Measurements from ENCODE around the gene TSKU.

The TSKU gene

DNA sequence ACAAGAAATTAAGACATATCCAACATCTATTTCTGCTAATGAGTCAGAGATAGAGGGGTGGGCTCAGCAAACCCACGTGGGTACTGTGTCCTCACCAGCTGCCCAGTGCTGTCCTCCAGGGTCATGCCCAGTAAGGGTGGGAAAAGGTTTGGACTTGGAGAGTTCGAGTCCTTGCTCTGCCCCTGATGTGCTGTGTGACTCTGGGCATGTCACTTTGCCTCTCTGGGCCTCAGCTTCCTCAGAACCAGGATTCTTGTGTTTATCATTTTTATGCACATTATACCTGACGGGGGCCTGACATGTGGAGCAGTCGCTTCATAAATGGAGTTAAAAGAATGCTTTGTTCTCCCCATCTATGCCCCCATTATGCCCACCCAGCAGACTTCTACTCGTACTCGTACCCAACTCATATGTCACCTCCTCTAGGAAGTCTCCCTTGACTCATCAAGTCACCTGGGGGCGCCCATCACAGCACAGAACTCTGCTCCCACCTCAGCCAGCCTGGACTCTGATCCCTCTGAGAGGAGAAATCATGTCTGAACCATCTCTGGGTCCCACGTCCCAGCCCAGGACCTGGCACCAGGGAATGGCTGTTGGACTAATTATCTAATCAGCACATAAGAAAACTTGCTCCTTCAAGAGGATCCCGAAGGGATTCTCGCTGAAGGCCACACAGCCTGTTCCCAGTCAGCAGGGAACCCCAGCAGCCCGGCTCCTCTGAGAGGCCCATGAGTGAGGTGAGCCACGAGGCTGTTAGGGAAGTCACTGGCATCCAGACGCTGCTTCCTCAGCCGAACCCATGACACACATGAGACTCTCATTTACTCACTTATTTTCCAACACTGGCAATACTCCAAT lies 38.7 kb upstream of the TSKU start:
- Histone ChIP-seq H3K4me3 (ENCODE audit: low read length) (no peak overlapping the region), H3K9ac (ENCODE audit: low read length) (no peak overlapping the region), H3K27me3 (ENCODE audit: control insufficient read depth, insufficient read depth, low read length) (no peaks in the 10 kb centered on the region)

DNA sequence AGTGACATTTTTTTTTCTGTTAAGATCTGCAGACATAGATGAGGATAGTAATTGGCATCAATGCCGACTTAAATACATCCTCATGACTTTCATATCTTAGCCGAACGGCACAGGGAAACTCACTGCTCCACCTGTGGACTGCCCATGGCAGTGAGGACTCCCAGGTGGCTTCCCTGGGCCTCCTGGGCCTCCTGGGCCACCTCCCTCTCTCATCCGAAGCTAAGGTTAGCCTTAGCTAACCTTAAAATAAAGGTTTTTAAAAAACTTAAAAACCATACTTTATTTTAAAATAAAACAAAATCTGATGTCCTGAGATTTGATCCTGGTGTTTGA lies 38.1 kb upstream of the TSKU start:
- Histone ChIP-seq H3K4me3 (ENCODE audit: low read length) (no peak overlapping the region), H3K9me3 (ENCODE audit: control insufficient read depth, low read depth, low read length) (no peaks in the 10 kb centered on the region), H3K36me3 (ENCODE audit: control insufficient read depth, low read depth, low read length) (no peaks in the 10 kb centered on the region), H3K9ac (ENCODE audit: low read length) (no peak overlapping the region), H3K27me3 (ENCODE audit: control insufficient read depth, insufficient read depth, low read length) (no peaks in the 10 kb centered on the region), H3K4me1 (ENCODE audit: control insufficient read depth, low read depth, low read length) (peaks cover 5% of the 10 kb centered on the region), H3K27ac (ENCODE audit: low read length) (no peak overlapping the region)

More for the DNA sequence above, 38.7 kb upstream of the TSKU start:
- no peaks in the 10 kb centered on the region for H3K9me3 ChIP-seq (ENCODE audit: control insufficient read depth, low read depth, low read length)
- peaks cover 5% of the 10 kb centered on the region for H3K4me1 ChIP-seq (ENCODE audit: control insufficient read depth, low read depth, low read length)
- H3K27ac ChIP-seq (ENCODE audit: low read length), result no peak overlapping the region
- H3K36me3 ChIP-seq (ENCODE audit: control insufficient read depth, low read depth, low read length), result no peaks in the 10 kb centered on the region

DNA sequence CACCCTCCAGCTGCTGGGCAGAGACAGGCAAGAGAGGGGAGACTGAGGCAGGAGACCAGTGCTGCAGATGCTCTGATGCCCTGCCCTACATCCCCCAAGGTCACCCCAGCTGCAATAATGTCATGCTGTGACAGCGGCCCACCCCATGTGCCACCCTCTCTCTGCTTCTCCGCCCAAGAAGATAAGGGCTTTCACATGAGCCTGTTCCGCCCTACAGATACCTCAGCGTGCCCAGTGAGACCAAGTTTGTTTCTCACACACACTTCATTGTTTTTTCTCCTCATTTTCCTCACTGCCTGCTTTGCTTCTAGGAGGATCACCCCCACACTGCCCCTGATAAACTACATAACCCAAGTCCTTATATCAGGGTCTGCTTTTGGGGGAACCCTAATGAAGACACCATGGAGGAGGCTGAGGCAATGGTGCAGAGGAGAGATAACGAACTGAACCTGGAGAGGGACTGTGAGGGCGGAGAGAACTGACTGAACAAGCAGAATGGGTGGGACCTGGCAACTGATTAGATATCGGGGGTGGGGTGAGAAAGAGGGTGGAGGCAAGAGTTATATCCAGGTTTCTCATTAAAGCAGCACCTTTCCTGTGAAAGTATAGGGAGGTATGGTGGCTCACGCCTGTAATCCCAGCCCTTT lies 37.5 kb upstream of the TSKU start:
- Histone ChIP-seq H3K36me3 (ENCODE audit: control insufficient read depth, low read depth, low read length) (no peaks in the 10 kb centered on the region), H3K27ac (ENCODE audit: low read length) (no peak overlapping the region), H3K9ac (ENCODE audit: low read length) (no peak overlapping the region)

DNA sequence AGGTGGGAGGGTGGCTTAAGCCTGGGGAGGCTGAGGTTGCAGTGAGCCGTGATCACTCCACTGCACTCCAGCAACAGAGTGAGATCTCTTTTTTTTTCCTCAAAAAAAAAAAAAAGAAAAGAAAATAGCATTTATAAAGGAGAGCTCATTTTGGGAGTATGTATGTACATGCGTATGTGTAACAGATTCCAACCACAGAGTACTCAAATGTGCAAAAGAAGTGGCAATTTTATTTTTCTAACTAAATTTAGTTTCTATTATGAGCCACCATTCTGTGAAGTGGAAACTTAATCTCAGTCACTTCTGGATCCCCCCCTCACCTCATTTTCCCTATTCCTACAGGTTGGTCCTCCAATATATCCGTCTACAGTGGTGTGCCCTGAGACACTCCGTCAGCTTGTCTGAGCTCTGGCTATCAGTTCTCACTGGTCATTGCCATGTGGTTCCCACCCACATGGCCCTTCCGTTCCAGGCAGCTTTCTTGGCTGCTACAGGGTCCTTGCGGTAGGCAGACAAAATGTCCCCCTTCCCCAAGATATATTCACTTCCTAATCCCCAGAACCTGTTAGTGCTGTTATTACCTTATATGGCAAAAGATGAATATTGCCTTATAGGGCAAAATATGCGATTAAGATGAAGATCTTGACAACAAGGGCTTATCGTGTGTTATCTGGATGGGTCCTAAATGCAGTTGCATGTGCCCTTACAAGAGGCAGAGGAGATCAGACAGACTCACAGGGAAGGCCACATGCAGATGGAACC lies 35.8 kb upstream of the TSKU start:
- Histone ChIP-seq H3K27ac (ENCODE audit: low read length) (no peak overlapping the region), H3K4me1 (ENCODE audit: control insufficient read depth, low read depth, low read length) (peaks cover 5% of the 10 kb centered on the region), H3K9me3 (ENCODE audit: control insufficient read depth, low read depth, low read length) (no peaks in the 10 kb centered on the region), H3K27me3 (ENCODE audit: control insufficient read depth, insufficient read depth, low read length) (no peaks in the 10 kb centered on the region), H3K36me3 (ENCODE audit: control insufficient read depth, low read depth, low read length) (no peaks in the 10 kb centered on the region), H3K4me3 (ENCODE audit: low read length) (no peak overlapping the region), H3K9ac (ENCODE audit: low read length) (no peak overlapping the region)

More for the DNA sequence above, 37.5 kb upstream of the TSKU start:
- Histone ChIP-seq H3K27me3 (ENCODE audit: control insufficient read depth, insufficient read depth, low read length) (no peaks in the 10 kb centered on the region), H3K9me3 (ENCODE audit: control insufficient read depth, low read depth, low read length) (no peaks in the 10 kb centered on the region), H3K4me3 (ENCODE audit: low read length) (no peak overlapping the region), H3K4me1 (ENCODE audit: control insufficient read depth, low read depth, low read length) (peaks cover 5% of the 10 kb centered on the region)

DNA sequence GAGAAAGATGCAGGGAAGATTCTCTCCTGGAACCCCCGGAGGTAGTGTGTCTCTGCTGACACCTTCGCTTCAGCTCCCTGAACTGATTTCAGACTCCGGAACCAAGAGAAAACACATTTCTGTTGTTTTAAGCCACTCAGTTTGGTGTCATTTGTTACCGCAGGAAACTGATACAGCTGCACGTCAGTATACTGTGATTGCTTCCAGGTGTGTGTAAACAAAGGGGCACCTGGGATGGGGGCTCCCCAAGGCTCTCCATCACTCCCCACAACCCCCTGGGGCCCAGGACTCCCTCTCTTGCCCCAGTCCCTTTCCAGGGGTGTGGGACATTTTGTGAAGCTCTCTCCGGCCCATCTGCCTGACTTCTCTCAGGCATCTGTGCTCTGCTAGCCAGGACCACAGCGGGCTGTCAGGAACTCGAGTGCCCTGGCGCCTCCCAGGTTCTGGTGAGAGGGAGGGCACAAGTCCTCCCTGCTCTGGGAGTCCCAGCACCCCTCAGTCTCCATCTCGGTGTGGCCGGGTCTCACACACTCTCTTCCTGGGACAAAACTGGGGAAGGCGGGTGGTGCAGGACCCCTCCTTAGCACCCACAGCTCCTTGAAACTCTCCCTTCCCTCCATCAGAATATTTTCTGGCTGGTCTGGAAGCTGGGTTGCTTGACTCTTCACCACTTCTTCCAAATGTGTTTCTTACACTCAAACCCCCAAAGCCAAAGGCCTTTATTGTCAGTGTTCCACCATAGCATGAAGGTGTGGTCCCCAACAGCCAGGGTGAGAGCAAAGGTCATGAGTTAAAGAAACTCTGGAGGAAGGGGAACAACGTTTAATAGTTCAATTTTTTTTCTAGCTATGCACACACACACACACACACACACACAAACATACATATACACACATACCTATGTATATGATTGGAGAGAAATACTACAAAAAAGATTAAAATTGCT lies 35.0 kb upstream of the TSKU start:
- Histone ChIP-seq H3K9me3 (ENCODE audit: control insufficient read depth, low read depth, low read length) (no peaks in the 10 kb centered on the region), H3K36me3 (ENCODE audit: control insufficient read depth, low read depth, low read length) (no peaks in the 10 kb centered on the region), H3K27ac (ENCODE audit: low read length) (no peak overlapping the region), H3K9ac (ENCODE audit: low read length) (no peak overlapping the region), H3K27me3 (ENCODE audit: control insufficient read depth, insufficient read depth, low read length) (no peaks in the 10 kb centered on the region), H3K4me1 (ENCODE audit: control insufficient read depth, low read depth, low read length) (peaks cover 5% of the 10 kb centered on the region), H3K4me3 (ENCODE audit: low read length) (no peak overlapping the region)

DNA sequence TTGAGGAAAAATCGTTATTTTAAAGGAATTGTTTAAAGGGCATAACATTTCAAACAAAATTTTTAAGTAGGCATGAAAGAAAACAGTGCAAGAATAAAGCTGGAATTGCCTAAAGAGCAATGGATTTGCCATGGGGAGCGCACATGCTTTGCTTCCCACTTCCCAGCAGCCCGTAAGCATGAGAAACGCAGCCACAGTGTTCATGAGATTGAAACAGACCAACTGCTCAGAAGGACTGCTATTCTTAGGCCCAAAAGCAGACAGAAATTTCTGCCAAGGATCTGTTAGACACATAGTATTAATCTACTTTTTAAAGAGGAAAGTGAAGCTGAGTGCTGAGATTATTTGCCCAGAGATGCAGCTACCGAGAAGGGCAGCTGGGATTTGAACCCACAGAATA lies 34.2 kb upstream of the TSKU start:
- no peaks in the 10 kb centered on the region for H3K9me3 ChIP-seq (ENCODE audit: control insufficient read depth, low read depth, low read length)
- H3K27me3 ChIP-seq (ENCODE audit: control insufficient read depth, insufficient read depth, low read length), result no peaks in the 10 kb centered on the region
- no peak overlapping the region for H3K27ac ChIP-seq (ENCODE audit: low read length)
- H3K36me3 ChIP-seq (ENCODE audit: control insufficient read depth, low read depth, low read length), result no peaks in the 10 kb centered on the region
- peaks cover 5% of the 10 kb centered on the region for H3K4me1 ChIP-seq (ENCODE audit: control insufficient read depth, low read depth, low read length)
- no peak overlapping the region for H3K9ac ChIP-seq (ENCODE audit: low read length)
- H3K4me3 ChIP-seq (ENCODE audit: low read length), result no peak overlapping the region

DNA sequence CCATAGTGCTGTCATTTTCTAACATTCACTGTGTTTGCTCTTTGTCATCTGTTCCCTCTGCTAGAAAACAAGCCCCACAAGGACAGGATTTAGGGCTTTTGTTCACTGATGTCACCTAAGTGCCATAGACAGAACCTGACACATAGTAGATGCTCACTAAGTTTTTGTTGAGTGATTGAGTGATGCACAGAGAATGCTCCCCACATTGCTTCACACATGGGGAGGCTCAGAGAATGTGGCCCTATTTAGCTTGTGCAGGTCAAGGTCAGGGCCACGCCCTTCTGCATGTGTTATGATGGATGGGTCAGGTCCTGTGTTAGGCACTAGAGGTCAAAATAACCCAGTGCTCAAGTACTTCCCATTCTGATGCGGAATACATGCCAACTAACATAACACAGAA lies 33.1 kb upstream of the TSKU start:
- no peaks in the 10 kb centered on the region for H3K9me3 ChIP-seq (ENCODE audit: control insufficient read depth, low read depth, low read length)
- peaks cover 5% of the 10 kb centered on the region for H3K4me1 ChIP-seq (ENCODE audit: control insufficient read depth, low read depth, low read length)
- no peak overlapping the region for H3K9ac ChIP-seq (ENCODE audit: low read length)

DNA sequence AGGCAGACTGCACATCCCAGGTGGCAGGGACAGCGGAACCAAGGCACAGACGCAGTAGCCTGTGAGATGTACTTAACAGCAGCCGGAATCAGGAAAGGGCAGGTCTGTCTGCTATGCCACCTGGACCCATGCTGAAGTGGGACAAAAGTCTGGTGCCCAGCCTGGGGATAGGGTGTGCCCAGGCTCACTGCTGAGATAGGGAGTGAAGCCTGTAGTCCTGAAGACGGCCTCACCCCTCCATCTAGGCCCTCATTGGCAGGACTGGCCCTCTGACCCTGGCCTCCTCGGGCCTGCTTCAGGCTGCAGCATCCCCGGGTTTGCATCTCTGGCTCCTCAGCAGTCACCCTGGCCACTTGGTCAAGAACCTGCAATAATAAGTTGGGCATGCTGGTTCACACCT lies 32.4 kb upstream of the TSKU start:
- Histone ChIP-seq H3K4me1 (ENCODE audit: control insufficient read depth, low read depth, low read length) (peaks cover 5% of the 10 kb centered on the region), H3K27me3 (ENCODE audit: control insufficient read depth, insufficient read depth, low read length) (no peaks in the 10 kb centered on the region), H3K9ac (ENCODE audit: low read length) (no peak overlapping the region), H3K9me3 (ENCODE audit: control insufficient read depth, low read depth, low read length) (no peaks in the 10 kb centered on the region), H3K27ac (ENCODE audit: low read length) (no peak overlapping the region), H3K4me3 (ENCODE audit: low read length) (no peak overlapping the region), H3K36me3 (ENCODE audit: control insufficient read depth, low read depth, low read length) (no peaks in the 10 kb centered on the region)

More for the DNA sequence above, 33.1 kb upstream of the TSKU start:
- no peaks in the 10 kb centered on the region for H3K36me3 ChIP-seq (ENCODE audit: control insufficient read depth, low read depth, low read length)
- H3K27me3 ChIP-seq (ENCODE audit: control insufficient read depth, insufficient read depth, low read length), result no peaks in the 10 kb centered on the region
- H3K27ac ChIP-seq (ENCODE audit: low read length), result no peak overlapping the region
- H3K4me3 ChIP-seq (ENCODE audit: low read length), result no peak overlapping the region

DNA sequence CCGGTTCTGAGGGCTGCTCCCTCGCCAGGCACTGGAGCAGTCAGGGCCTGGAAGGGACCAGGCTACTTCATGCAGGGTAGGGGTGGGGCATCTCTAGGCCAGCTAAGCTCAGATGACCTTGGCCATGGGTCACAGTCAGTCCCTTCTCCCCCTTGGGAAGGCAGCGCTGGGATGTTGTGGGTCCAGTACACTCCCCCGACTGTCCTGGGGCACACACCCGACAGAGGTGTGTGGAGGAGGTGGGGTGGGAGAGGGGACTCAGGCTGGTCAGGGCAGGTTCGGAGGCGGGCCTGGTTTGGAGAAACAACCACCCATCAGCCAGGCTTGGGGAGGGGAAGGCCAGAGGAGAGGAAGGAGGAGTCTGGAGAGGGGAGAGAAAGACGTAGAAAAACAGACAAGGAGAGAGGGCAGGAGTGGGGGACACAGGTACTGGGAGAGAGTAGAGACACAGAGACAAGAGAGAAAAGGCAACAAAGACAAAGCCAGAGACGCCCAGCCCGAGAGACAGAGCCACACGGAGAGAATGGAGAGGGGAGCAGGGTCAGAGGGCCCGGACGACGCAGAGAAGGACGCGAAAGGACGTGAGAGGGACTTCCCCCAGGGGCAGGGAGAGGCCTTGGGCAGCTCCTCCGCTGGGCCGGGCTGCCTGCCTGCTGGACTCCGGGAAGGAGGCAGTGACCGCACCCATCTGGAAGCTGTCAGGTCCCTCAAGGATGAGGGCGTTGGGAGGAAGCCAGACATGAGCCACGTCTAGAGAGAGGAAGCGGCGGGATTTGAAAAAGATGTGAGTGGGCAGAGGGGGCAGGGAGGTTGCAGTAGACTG lies 30.6 kb upstream of the TSKU start:
- H3K27ac ChIP-seq (ENCODE audit: low read length), result no peak overlapping the region
- no peak overlapping the region for H3K9ac ChIP-seq (ENCODE audit: low read length)
- no peaks in the 10 kb centered on the region for H3K9me3 ChIP-seq (ENCODE audit: control insufficient read depth, low read depth, low read length)
- H3K36me3 ChIP-seq (ENCODE audit: control insufficient read depth, low read depth, low read length), result no peaks in the 10 kb centered on the region
- no peaks in the 10 kb centered on the region for H3K27me3 ChIP-seq (ENCODE audit: control insufficient read depth, insufficient read depth, low read length)
- peaks cover 5% of the 10 kb centered on the region for H3K4me1 ChIP-seq (ENCODE audit: control insufficient read depth, low read depth, low read length)
- no peak overlapping the region for H3K4me3 ChIP-seq (ENCODE audit: low read length)

DNA sequence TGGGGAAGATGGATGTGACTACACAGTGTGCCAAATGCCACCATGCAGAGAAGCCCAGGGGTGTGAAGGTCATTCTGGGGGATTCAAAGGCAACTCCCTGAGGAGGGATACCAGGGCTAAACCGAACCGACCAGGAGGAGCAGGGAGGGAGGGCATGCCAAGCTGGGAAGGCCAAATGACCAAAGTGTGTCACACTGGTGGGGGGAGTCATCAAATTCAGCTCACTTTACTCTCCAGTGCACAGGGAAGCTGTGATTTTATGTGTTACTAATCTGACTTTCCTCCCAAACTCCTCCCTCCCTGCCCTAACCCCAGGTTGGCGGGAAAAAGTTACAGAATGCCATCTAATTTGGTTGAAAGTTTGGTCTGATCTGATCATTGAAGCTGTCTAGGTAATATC lies 29.7 kb upstream of the TSKU start:
- H3K9me3 ChIP-seq (ENCODE audit: control insufficient read depth, low read depth, low read length), result no peaks in the 10 kb centered on the region

More for the DNA sequence above, 29.7 kb upstream of the TSKU start:
- Histone ChIP-seq H3K9ac (ENCODE audit: low read length) (no peak overlapping the region), H3K36me3 (ENCODE audit: control insufficient read depth, low read depth, low read length) (no peaks in the 10 kb centered on the region), H3K27me3 (ENCODE audit: control insufficient read depth, insufficient read depth, low read length) (no peaks in the 10 kb centered on the region), H3K4me1 (ENCODE audit: control insufficient read depth, low read depth, low read length) (no peaks in the 10 kb centered on the region), H3K4me3 (ENCODE audit: low read length) (no peak overlapping the region), H3K27ac (ENCODE audit: low read length) (no peak overlapping the region)

All from iPS-18a (cell line).